Muscle of arm (tissue), 12 donors: ENCODE measurements around the gene FAM227B. TPM values are rescaled to one million over a fixed set of nuclear protein-coding genes. Genes with fewer than 3 reads are reported as not detected.

Experiments
- DNase-seq: peaks from one replicate; pipeline ENCODE4 v3.0.0-alpha.2; 2013
- polyA plus RNA-seq, 12 donors: library from polyadenylated mRNA; unstranded; fragments of 120-200 nt; gene quantifications; one replicate each; pipeline ENCODE4 v1.2.1, GENCODE V29; 2013; ENCODE audit not compliant: insufficient read length in 12 of 12

The FAM227B gene
- polyA plus RNA-seq, 12 donors: 5.8 to 15.8 (median 8.5) TPM; not detected in 1

DNA sequence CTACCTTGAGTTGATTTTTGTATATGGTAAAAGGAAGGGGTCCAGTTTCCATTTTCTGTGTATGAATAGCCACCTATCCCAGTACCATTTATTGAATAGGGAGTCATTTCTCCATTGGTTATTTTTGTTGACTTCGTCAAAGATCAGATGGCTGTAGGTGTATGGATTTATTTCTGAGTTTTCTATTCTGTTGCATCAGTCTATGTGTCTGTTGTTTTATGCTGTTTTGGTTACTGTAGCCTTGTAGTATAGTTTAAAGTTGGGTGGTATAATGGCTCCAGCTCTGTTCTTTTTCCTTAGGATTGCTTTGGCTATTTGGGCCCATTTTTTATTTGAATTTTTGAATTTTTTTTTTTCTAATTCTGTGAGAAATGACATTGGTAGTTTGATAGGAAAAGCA is 323.0 kb downstream of the FAM227B start:
- DNase-seq: no peak

DNA sequence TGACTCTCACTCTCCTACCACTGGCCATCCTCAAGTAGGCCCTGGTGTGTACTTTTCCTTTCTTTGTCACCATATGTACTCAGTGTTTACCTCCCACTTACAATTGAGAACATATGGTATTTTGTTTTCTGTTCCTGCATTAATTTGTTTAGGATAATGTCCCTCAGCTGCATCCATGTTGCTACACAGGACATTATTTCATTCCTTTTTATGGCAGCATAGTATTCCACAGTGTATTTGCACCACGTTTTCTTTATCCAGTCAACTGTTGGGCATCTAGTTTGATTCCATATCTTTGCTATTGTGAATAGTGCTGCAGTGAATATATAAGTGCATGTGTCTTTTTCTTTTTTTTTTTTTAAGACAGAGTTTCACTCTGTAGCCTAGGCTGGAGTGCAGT is 324.4 kb downstream of the FAM227B start:
- no peak for DNase-seq

- no peak for DNase-seq
These were observed 326.7 kb downstream of the FAM227B start for GRCh38 chr15:49293941-49294340.

DNA sequence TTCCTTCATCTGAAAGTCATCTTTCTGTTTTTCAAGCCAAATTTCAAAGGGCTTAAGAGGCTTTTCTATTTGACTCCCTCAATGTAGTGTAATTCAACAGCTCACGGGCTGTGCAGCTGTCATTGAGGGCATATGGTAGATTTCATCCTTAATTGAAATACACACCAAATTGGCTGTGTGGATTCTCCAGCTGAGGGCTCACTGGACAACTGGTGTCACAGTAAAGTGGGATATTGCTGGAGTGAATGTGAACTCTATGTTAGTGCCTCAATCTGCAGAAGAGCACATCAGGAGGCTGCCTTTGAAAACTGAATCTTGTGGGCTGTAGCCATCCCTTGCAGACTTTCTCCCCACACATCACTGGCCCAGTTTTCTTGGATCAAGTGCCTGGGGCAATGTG is 330.4 kb downstream of the FAM227B start:
- DNase-seq: peak; percentile 35

GRCh38 chr15:49288391-49288790 is 332.2 kb downstream of the FAM227B start:
- no peak for DNase-seq

GRCh38 chr15:49287481-49287880 is 333.1 kb downstream of the FAM227B start:
- no peak for DNase-seq

DNA sequence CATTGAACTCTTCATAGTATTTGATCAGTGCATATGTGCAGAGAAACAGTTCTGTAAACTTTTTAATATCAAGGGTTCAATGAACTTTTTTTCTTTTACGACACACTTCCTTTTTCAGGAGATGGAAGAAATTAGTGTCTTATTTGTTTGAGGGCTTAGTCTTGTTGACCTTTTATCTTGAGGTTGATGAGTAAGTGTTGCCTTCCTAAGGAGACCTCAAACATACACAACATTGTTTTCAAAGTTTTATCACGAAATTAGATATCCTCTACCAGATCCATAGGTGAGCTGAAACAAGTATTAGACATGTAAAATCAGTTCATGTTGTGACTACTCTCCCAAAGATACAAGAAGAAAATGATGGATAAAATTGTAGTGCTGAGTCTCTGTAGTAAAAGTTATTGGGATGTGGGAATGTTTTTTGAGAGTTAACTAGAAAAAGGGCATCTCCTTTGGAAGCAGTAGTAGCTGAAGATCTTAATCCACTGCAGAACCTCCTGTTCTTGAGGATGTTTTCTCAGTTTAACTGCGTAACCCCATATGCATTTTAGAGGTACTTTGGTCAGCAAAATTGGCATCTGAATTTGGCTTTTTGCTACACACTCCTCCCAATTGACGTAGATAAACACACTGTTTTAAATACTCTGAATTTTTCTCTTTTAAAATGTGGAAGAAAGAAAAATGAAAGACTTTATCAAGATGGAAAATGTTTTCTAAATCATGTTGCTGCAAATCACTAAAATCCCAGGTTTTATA is 333.8 kb downstream of the FAM227B start:
- no peak for DNase-seq

DNA sequence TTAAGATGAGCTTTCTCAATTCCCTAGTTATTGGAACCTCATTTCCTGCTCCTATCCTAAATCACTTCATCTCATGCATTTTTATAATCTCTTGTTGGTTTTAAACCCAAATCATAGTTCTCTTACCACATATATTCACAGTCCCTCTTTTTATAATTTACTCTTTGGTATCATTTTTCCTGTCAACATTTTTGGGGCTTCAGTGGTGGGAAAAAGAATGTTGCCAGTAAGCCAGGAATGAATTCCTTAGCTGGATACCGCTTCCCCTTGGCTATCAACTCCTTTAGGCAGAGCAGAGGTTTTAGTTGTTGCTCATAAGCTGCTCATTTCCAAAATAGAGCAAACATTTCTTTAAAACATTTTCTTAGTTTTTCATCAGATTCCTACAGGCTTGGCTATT is 338.3 kb downstream of the FAM227B start:
- no peak for DNase-seq

- DNase-seq: no peak
These were observed 340.8 kb downstream of the FAM227B start for GRCh38 chr15:49279521-49280456.

- DNase-seq: no peak
These were observed 341.9 kb downstream of the FAM227B start for GRCh38 chr15:49278751-49279150.

Other genes starting within 250 kb of the FAM227B start
- 10 to 100 TPM in 11 of 12 donors, not detected in 1; 14.9 to 64.1 (median 27.4) TPM for gene FGF7, start 197.6 kb downstream of the FAM227B start, polyA plus RNA-seq
- gene DTWD1, start 230 bp upstream of the FAM227B start, polyA plus RNA-seq: 10 to 100 TPM in 11 of 12 donors, not detected in 1; 19.9 to 45.4 (median 27.2) TPM